Measurements from ENCODE around the gene DLGAP1.
"Not testable (repeated sequence)": the region's sequence is repeated elsewhere in the genome, so short reads cannot be mapped to it uniquely, and the experiment has no call there.

Gene DLGAP1

GRCh38 chr18:3605954-3606443, 849.1 kb downstream of the DLGAP1 start:
- peaks cover 46 to 47% of the 10 kb centered on the region in 2 experiments for H3K4me1 ChIP-seq (ENCODE audit: control insufficient read depth in 1 of 2, insufficient read depth in 1 of 2, low read depth in 1 of 2, low read length in 1 of 2)
- H3K4me3 ChIP-seq (ENCODE audit: low read depth in 1 of 2, low read length in 1 of 2) = peak overlapping the region; percentile 63 to 66

GRCh38 chr18:3605486-3605952, 849.6 kb downstream of the DLGAP1 start:
- peak overlapping the region; percentile 95 for H3K27ac ChIP-seq
- H3K36me3 ChIP-seq = no peaks in the 10 kb centered on the region
- H3K9me3 ChIP-seq = no peaks in the 10 kb centered on the region
- peak overlapping the region; percentile 63 to 66 for H3K4me3 ChIP-seq (ENCODE audit: low read depth in 1 of 2, low read length in 1 of 2)
- H3K4me1 ChIP-seq (ENCODE audit: control insufficient read depth in 1 of 2, insufficient read depth in 1 of 2, low read depth in 1 of 2, low read length in 1 of 2) = peaks cover 46 to 47% of the 10 kb centered on the region in 2 experiments
- no peak for TF ChIP-seq CTCF (IDR thresholded peaks at IDR 0.05)
- no peaks in the 10 kb centered on the region for H3K27me3 ChIP-seq

More at GRCh38 chr18:3605954-3606443, 849.1 kb downstream of the DLGAP1 start:
- Histone ChIP-seq H3K27ac (peak overlapping the region; percentile 95), H3K9me3 (no peaks in the 10 kb centered on the region), H3K36me3 (no peaks in the 10 kb centered on the region), H3K27me3 (no peaks in the 10 kb centered on the region)
- TF ChIP-seq CTCF (IDR thresholded peaks at IDR 0.05) = no peak

GRCh38 chr18:3604498-3605408, 850.4 kb downstream of the DLGAP1 start:
- H3K36me3 ChIP-seq = no peaks in the 10 kb centered on the region
- no peaks in the 10 kb centered on the region for H3K9me3 ChIP-seq
- TF ChIP-seq CTCF (IDR thresholded peaks at IDR 0.05) = no peak
- H3K4me1 ChIP-seq (ENCODE audit: control insufficient read depth in 1 of 2, insufficient read depth in 1 of 2, low read depth in 1 of 2, low read length in 1 of 2) = peaks cover 46 to 47% of the 10 kb centered on the region in 2 experiments
- no peaks in the 10 kb centered on the region for H3K27me3 ChIP-seq
- peak overlapping the region; percentile 63 to 66 for H3K4me3 ChIP-seq (ENCODE audit: low read depth in 1 of 2, low read length in 1 of 2)
- H3K27ac ChIP-seq = peak overlapping the region; percentile 95

GRCh38 chr18:3604235-3604497, 850.9 kb downstream of the DLGAP1 start:
- Histone ChIP-seq H3K36me3 (no peaks in the 10 kb centered on the region), H3K27ac (peak overlapping the region; percentile 95), H3K4me1 (ENCODE audit: control insufficient read depth in 1 of 2, insufficient read depth in 1 of 2, low read depth in 1 of 2, low read length in 1 of 2) (peaks cover 46 to 47% of the 10 kb centered on the region in 2 experiments), H3K4me3 (ENCODE audit: low read depth in 1 of 2, low read length in 1 of 2) (peak overlapping the region; percentile 63 to 66), H3K9me3 (no peaks in the 10 kb centered on the region), H3K27me3 (no peaks in the 10 kb centered on the region)
- TF ChIP-seq CTCF (IDR thresholded peaks at IDR 0.05) = no peak

GRCh38 chr18:3603421-3604234, 851.5 kb downstream of the DLGAP1 start:
- Histone ChIP-seq H3K27me3 (no peaks in the 10 kb centered on the region), H3K36me3 (no peaks in the 10 kb centered on the region), H3K4me3 (ENCODE audit: low read depth in 1 of 2, low read length in 1 of 2) (peak overlapping the region; percentile 63 to 66), H3K27ac (peak overlapping the region; percentile 95), H3K9me3 (no peaks in the 10 kb centered on the region), H3K4me1 (ENCODE audit: control insufficient read depth in 1 of 2, insufficient read depth in 1 of 2, low read depth in 1 of 2, low read length in 1 of 2) (peaks cover 46 to 51% of the 10 kb centered on the region in 2 experiments)
- TF ChIP-seq CTCF (IDR thresholded peaks at IDR 0.05) = no peak

GRCh38 chr18:3601106-3601755, 853.9 kb downstream of the DLGAP1 start:
- H3K27ac ChIP-seq; H3K36me3 ChIP-seq; H3K4me3 ChIP-seq (ENCODE audit: low read depth in 1 of 2, low read length in 1 of 2); H3K27me3 ChIP-seq; H3K9me3 ChIP-seq: not testable (repeated sequence)
- peaks cover 64 to 68% of the 10 kb centered on the region in 2 experiments for H3K4me1 ChIP-seq (ENCODE audit: control insufficient read depth in 1 of 2, insufficient read depth in 1 of 2, low read depth in 1 of 2, low read length in 1 of 2)

All from neutrophil (primary cell).